Neural crest cell (in vitro differentiated cells): Measurements from ENCODE around the gene PLCB1. TPM values are rescaled to one million over a fixed set of nuclear protein-coding genes. Genes with fewer than 3 reads are reported as not detected.
"Not testable (repeated sequence)": the region's sequence is repeated elsewhere in the genome, so short reads cannot be mapped to it uniquely, and the experiment has no call there.

Experiments used
- DNase-seq: peaks from one replicate; pipeline ENCODE4 v3.0.0; 2021; ENCODE audit warnings: low read depth, mixed read lengths, low spot score
- H3K27ac Mint-ChIP-seq: one replicate; pipeline ENCODE4 v1.8.0; 2021; ENCODE audit warnings: mild to moderate bottlenecking, mixed read lengths; ENCODE audit not compliant: unreplicated experiment
- H3K27me3 Mint-ChIP-seq: 2 replicates; pipeline ENCODE4 v1.8.0; 2021; ENCODE audit warnings: low read depth, mild to moderate bottlenecking, mixed read lengths
- H3K36me3 Mint-ChIP-seq: 2 replicates; pipeline ENCODE4 v1.8.0; 2021; ENCODE audit warnings: low read depth, mild to moderate bottlenecking, mixed read lengths
- H3K4me1 Mint-ChIP-seq: 2 replicates; pipeline ENCODE4 v1.8.0; 2021; ENCODE audit warnings: mixed read lengths
- H3K4me3 Mint-ChIP-seq: one replicate; pipeline ENCODE4 v1.8.0; 2021; ENCODE audit warnings: mild to moderate bottlenecking, mixed read lengths
- H3K9me3 Mint-ChIP-seq: 2 replicates; pipeline ENCODE4 v1.8.0; 2021; ENCODE audit warnings: mixed read lengths
- CTCF ChIP-seq: fragments of 200-600 bp; sonication (generic); conservative IDR thresholded peaks from 2 replicates; pipeline ENCODE4 v1.5.0; 2021; ENCODE audit warnings: antibody characterized with exemption, mild to moderate bottlenecking
- total RNA-seq: library from RNA; stranded (reverse); gene quantifications from 2 replicates; pipeline ENCODE4 v1.2.1, GENCODE V29; 2021

PLCB1 gene
- total RNA-seq, 1 donor from 2014 or later: 13.7 TPM

DNA sequence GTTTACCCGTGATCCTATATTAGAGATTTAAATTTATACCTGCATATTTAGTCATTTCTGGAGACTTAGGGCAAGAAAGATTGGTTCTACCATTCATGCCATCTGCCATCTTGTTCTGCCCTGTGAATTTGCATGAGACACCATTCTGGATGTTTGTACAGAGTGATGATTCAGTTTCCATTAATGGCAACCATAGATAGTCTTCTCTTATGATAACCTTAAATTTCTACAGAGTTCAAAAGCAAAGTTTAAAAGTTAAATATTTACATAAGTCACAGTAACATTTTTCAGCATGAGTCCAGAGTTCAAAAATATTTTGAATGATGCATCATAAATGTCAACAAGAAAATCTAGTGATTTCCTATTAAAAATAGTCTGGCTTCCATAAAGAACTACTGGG is 23.2 kb downstream of the PLCB1 start:
- Mint-ChIP-seq H3K4me1 (no peaks in the 10 kb centered on the region), H3K27ac (no peak overlapping the region)
- DNase-seq: no peak

GRCh38 chr20:8155812-8156211 is 23.7 kb downstream of the PLCB1 start:
- H3K27me3 Mint-ChIP-seq: no peaks in the 10 kb centered on the region
- no peaks in the 10 kb centered on the region for H3K4me1 Mint-ChIP-seq
- peaks cover 9% of the 10 kb centered on the region for H3K36me3 Mint-ChIP-seq
- peaks cover 11% of the 10 kb centered on the region for H3K9me3 Mint-ChIP-seq
- no peak for DNase-seq
- H3K4me3 Mint-ChIP-seq: no peak overlapping the region
- no peak for TF ChIP-seq CTCF
- H3K27ac Mint-ChIP-seq: no peak overlapping the region

More for the DNA sequence above, 23.2 kb downstream of the PLCB1 start:
- no peak for TF ChIP-seq CTCF
- Mint-ChIP-seq H3K36me3 (peaks cover 9% of the 10 kb centered on the region), H3K27me3 (no peaks in the 10 kb centered on the region), H3K4me3 (no peak overlapping the region), H3K9me3 (peaks cover 10% of the 10 kb centered on the region)

DNA sequence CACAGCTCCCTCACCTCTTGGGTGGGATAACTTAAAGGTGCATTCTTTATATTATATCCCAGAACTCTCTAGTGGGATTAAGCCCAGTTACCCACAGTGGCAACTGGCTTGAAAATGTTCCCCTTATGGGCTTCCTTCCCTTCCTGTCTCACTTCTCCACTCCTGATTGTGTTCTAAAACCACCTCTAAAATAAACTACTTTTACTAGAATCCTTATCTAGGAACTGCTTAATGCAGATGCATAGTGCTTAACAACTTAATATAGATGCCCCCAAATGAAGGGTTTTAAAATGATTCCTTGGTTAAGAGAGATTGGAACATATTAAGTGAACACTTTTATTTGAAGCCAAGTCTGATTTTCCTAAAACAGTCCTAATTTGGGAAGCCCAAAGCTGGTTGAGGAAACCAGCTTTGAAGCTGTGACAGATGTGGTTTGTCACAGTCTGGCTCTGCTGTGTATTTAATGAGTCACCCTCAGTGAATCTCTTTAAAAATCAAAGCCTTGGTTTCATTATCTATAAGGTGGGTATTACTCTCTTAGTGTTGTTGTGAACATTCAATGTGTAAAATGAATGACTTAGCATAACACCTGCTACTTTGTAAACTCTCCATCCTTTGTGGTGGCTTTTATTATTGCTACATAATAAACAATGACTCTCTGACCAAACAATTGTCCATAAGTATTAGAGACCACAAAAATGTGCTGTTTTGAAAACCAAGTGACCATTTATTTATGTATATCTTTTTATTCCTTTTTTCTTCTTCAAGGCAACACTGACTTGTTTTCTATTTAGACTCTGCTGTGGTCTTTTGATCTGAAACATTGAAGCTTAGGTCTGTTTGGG is 24.4 kb downstream of the PLCB1 start:
- H3K4me3 Mint-ChIP-seq: no peak overlapping the region
- H3K27ac Mint-ChIP-seq: no peak overlapping the region
- peaks cover 11% of the 10 kb centered on the region for H3K9me3 Mint-ChIP-seq
- no peaks in the 10 kb centered on the region for H3K27me3 Mint-ChIP-seq
- no peaks in the 10 kb centered on the region for H3K4me1 Mint-ChIP-seq
- peaks cover 9% of the 10 kb centered on the region for H3K36me3 Mint-ChIP-seq
- no peak for TF ChIP-seq CTCF
- DNase-seq: no peak

DNA sequence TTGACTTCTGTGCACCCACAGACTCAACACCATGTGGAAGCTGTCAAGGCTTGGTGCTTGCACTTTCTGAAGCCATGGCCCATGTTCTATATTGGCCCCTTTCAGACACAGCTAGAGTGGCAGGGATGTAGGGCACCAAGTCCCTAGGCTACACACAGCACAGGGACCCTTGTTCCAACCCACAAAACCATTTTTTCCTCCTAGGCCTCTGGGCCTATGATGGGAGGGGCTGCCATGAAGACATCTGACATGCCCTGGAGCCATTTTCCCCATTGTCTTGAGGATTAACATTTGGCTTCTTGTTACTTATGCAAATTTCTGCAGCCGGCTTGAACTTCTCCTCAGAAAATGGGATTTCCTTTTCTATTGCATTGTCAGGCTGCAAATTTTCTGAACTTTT is 27.2 kb downstream of the PLCB1 start:
- H3K27ac Mint-ChIP-seq, H3K27me3 Mint-ChIP-seq, H3K36me3 Mint-ChIP-seq, H3K4me1 Mint-ChIP-seq, DNase-seq, H3K4me3 Mint-ChIP-seq: not testable (repeated sequence)
- H3K9me3 Mint-ChIP-seq: peaks cover 11% of the 10 kb centered on the region

- H3K27ac Mint-ChIP-seq: no peak overlapping the region
- no peaks in the 10 kb centered on the region for H3K27me3 Mint-ChIP-seq
These were observed 29.4 kb downstream of the PLCB1 start for GRCh38 chr20:8161264-8162071.

More at GRCh38 chr20:8161264-8162071, 29.4 kb downstream of the PLCB1 start:
- H3K36me3 Mint-ChIP-seq: peaks cover 9% of the 10 kb centered on the region
- no peak for TF ChIP-seq CTCF
- no peak overlapping the region for H3K4me3 Mint-ChIP-seq
- no peaks in the 10 kb centered on the region for H3K4me1 Mint-ChIP-seq
- no peak for DNase-seq
- peaks cover 11% of the 10 kb centered on the region for H3K9me3 Mint-ChIP-seq
